HEK293 (cell line): ENCODE measurements around the gene FBXO10.
"Not testable (repeated sequence)": the region's sequence is repeated elsewhere in the genome, so short reads cannot be mapped to it uniquely, and the experiment has no call there.

Experiments used
- CTCF ChIP-seq: fragments of 450-650 bp; formaldehyde crosslinking; IDR thresholded peaks from 2 replicates; pipeline ENCODE4 v1.5.1; 2016; ENCODE audit warnings: missing biosample characterization, missing genetic modification characterization
- ZNF133 ChIP-seq: fragments of 450-650 bp; formaldehyde crosslinking; IDR thresholded peaks from 2 replicates; pipeline ENCODE4 v1.5.1; 2016; ENCODE audit warnings: missing biosample characterization, missing genetic modification characterization
- ZNF157 ChIP-seq: fragments of 450-650 bp; formaldehyde crosslinking; IDR thresholded peaks from 2 replicates; pipeline ENCODE4 v1.5.1; 2016; ENCODE audit warnings: missing biosample characterization, missing genetic modification characterization
- ZNF37A ChIP-seq: fragments of 450-650 bp; IDR thresholded peaks from 2 replicates; pipeline ENCODE4 v1.5.1; 2018; ENCODE audit warnings: missing biosample characterization, missing genetic modification characterization
- ZNF433 ChIP-seq: fragments of 450-650 bp; formaldehyde crosslinking; IDR thresholded peaks from 2 replicates; pipeline ENCODE4 v1.5.1; 2016; ENCODE audit warnings: missing biosample characterization, missing genetic modification characterization, low read depth
- TF ChIP-seq, protein P1 (sequence below): fragments of 450-650 bp; formaldehyde crosslinking; IDR thresholded peaks from 2 replicates; pipeline ENCODE4 v1.5.1; 2016; ENCODE audit warnings: missing biosample characterization, missing genetic modification characterization

DNA sequence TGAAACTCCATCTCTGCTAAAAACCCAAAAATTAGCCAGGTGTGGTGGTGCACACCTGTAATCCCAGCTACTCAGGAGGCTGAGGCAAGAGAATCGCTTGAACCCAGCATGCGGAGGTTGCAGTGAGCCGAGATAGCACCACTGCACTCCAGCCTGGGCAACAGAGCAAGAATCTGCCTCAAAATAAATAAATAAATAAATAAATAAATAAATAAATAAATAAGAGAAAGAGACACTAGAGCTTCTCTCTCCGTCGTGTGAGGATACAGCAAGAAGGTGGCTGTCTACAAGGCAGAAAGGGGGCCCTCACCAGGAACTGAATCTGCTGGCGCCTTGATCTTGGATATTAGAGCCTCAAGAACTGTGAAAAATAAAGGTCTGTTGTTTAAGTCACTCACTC, 102.2 kb downstream of the FBXO10 start:
- TF ChIP-seq ZNF433 (tag by site-specific recombination); ZNF37A; ZNF157 (tag by site-specific recombination); CTCF (tag by site-specific recombination); ZNF133 (tag by site-specific recombination): not testable (repeated sequence)
- TF ChIP-seq, protein P1, sequence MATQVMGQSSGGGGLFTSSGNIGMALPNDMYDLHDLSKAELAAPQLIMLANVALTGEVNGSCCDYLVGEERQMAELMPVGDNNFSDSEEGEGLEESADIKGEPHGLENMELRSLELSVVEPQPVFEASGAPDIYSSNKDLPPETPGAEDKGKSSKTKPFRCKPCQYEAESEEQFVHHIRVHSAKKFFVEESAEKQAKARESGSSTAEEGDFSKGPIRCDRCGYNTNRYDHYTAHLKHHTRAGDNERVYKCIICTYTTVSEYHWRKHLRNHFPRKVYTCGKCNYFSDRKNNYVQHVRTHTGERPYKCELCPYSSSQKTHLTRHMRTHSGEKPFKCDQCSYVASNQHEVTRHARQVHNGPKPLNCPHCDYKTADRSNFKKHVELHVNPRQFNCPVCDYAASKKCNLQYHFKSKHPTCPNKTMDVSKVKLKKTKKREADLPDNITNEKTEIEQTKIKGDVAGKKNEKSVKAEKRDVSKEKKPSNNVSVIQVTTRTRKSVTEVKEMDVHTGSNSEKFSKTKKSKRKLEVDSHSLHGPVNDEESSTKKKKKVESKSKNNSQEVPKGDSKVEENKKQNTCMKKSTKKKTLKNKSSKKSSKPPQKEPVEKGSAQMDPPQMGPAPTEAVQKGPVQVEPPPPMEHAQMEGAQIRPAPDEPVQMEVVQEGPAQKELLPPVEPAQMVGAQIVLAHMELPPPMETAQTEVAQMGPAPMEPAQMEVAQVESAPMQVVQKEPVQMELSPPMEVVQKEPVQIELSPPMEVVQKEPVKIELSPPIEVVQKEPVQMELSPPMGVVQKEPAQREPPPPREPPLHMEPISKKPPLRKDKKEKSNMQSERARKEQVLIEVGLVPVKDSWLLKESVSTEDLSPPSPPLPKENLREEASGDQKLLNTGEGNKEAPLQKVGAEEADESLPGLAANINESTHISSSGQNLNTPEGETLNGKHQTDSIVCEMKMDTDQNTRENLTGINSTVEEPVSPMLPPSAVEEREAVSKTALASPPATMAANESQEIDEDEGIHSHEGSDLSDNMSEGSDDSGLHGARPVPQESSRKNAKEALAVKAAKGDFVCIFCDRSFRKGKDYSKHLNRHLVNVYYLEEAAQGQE (tag by site-specific recombination): not testable (repeated sequence)
